Vagina (tissue), 2 donors: ENCODE data around the gene LRIT2. TPM values are rescaled to one million over a fixed set of nuclear protein-coding genes. Genes with fewer than 3 reads are reported as not detected.

Experiments used
- DNase-seq, 2 donors: peaks; one replicate each; pipeline ENCODE4 v3.0.0-alpha.2; 2017; ENCODE audit errors: extremely low spot score in 2 of 2
- H3K27ac ChIP-seq: fragments of 200-600 bp; sonication (generic); one replicate; pipeline ENCODE4 v1.5.1; 2019
- H3K27me3 ChIP-seq: fragments of 200-600 bp; sonication (generic); one replicate; pipeline ENCODE4 v1.5.1; 2019
- H3K36me3 ChIP-seq, 2 donors: fragments of 200-600 bp; sonication (generic); one replicate each; pipeline ENCODE4 v1.5.1; 2017 to 2019
- H3K4me1 ChIP-seq: fragments of 200-600 bp; sonication (generic); one replicate; pipeline ENCODE4 v1.5.1; 2019
- H3K4me3 ChIP-seq, 2 donors: fragments of 200-600 bp; sonication (generic); 1 replicate in 1 of 2; 2 replicates in 1 of 2; pipeline ENCODE4 v1.5.1; 2016 to 2019
- H3K9me3 ChIP-seq: fragments of 200-600 bp; sonication (generic); one replicate; pipeline ENCODE4 v1.5.1; 2019
- POLR2A ChIP-seq, 2 donors: fragments of 450-650 bp; IDR thresholded peaks; one replicate each; pipeline ENCODE4 v1.6.1; 2017; ENCODE audit warnings: antibody characterized with exemption in 2 of 2, mild to moderate bottlenecking in 2 of 2, moderate library complexity in 2 of 2
- POLR2AphosphoS5 ChIP-seq, 2 donors: sonication (generic); formaldehyde crosslinking; IDR thresholded peaks; one replicate each; pipeline ENCODE4 v1.9.0; 2017; ENCODE audit warnings: antibody characterized with exemption in 2 of 2, mild to moderate bottlenecking in 2 of 2, low read depth in 1 of 2; ENCODE audit not compliant: insufficient read depth in 1 of 2
- intact Hi-C: fragments of 100-400 bp; cut with DNase I; formaldehyde crosslinking; loops from one replicate; pipeline ENCODE4 v1.15.1; 2023
- total RNA-seq: library from RNA; depleted of rRNA; stranded (reverse); fragments of >200 nt; gene quantifications from one replicate; pipeline ENCODE4 v1.2.3, GENCODE V29; 2016
- TF ChIP-seq, protein P1 (sequence below), 3 experiments: fragments of 450-650 bp in 2 of 3; fragments of 200-600 bp in 1 of 3; sonication (generic) in 1 of 3; IDR thresholded peaks; one replicate each; pipeline ENCODE4 v1.5.1; 2017 to 2019; ENCODE audit warnings: antibody characterized with exemption in 3 of 3, mild to moderate bottlenecking in 2 of 3, moderate library complexity in 2 of 3

The LRIT2 gene
- total RNA-seq, 1 donor from 2014 or later, result not detected

DNA sequence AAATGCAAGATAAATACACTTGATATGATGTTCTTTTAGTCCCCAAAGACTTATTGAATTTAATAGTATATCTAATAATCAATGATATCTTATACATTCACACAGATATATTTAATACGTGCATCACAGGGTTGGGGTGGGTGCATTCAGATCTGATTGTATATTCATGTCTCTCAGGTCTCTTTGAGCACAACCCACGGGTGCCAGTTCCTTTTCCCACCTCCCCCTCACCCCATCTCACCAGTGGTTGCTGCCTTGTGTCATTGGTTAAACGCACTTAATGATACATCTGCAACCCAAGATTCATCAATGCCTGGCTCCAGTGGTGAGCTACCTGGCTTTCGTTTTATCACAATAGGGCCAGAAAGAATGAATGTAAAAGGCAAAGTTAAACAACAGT, 9.8 kb upstream of the LRIT2 start:
- intact Hi-C loops, result no loop called here
- DNase-seq, result no peak

GRCh38 chr10:84234479-84234878, 9.1 kb upstream of the LRIT2 start:
- no peaks in the 10 kb centered on the region for H3K27me3 ChIP-seq
- intact Hi-C loops, result no loop called here
- H3K9me3 ChIP-seq, result no peaks in the 10 kb centered on the region
- no peaks in the 10 kb centered on the region for H3K36me3 ChIP-seq
- H3K4me3 ChIP-seq, result no peak overlapping the region
- no peak for DNase-seq
- no peak overlapping the region for H3K27ac ChIP-seq
- H3K4me1 ChIP-seq, result no peaks in the 10 kb centered on the region
- TF ChIP-seq POLR2A (IDR thresholded peaks at IDR 0.05), result no peak
- TF ChIP-seq POLR2AphosphoS5 (IDR thresholded peaks at IDR 0.05; ENCODE audit: insufficient read depth in 1 of 2, low read depth in 1 of 2), result no peak
- TF ChIP-seq, protein P1, sequence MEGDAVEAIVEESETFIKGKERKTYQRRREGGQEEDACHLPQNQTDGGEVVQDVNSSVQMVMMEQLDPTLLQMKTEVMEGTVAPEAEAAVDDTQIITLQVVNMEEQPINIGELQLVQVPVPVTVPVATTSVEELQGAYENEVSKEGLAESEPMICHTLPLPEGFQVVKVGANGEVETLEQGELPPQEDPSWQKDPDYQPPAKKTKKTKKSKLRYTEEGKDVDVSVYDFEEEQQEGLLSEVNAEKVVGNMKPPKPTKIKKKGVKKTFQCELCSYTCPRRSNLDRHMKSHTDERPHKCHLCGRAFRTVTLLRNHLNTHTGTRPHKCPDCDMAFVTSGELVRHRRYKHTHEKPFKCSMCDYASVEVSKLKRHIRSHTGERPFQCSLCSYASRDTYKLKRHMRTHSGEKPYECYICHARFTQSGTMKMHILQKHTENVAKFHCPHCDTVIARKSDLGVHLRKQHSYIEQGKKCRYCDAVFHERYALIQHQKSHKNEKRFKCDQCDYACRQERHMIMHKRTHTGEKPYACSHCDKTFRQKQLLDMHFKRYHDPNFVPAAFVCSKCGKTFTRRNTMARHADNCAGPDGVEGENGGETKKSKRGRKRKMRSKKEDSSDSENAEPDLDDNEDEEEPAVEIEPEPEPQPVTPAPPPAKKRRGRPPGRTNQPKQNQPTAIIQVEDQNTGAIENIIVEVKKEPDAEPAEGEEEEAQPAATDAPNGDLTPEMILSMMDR (IDR thresholded peaks at IDR 0.05), result no peak

More for the DNA sequence above, 9.8 kb upstream of the LRIT2 start:
- Histone ChIP-seq H3K4me3 (no peak overlapping the region), H3K4me1 (no peaks in the 10 kb centered on the region), H3K36me3 (no peaks in the 10 kb centered on the region), H3K9me3 (no peaks in the 10 kb centered on the region), H3K27ac (no peak overlapping the region), H3K27me3 (no peaks in the 10 kb centered on the region)
- no peak for TF ChIP-seq POLR2AphosphoS5 (IDR thresholded peaks at IDR 0.05; ENCODE audit: insufficient read depth in 1 of 2, low read depth in 1 of 2)

GRCh38 chr10:84233940-84234339, 8.6 kb upstream of the LRIT2 start:
- Histone ChIP-seq H3K9me3 (no peaks in the 10 kb centered on the region), H3K36me3 (no peaks in the 10 kb centered on the region), H3K27ac (no peak overlapping the region), H3K4me1 (no peaks in the 10 kb centered on the region), H3K4me3 (no peak overlapping the region), H3K27me3 (no peaks in the 10 kb centered on the region)
- TF ChIP-seq, protein P1 (IDR thresholded peaks at IDR 0.05), result no peak
- no peak for TF ChIP-seq POLR2A (IDR thresholded peaks at IDR 0.05)
- TF ChIP-seq POLR2AphosphoS5 (IDR thresholded peaks at IDR 0.05; ENCODE audit: insufficient read depth in 1 of 2, low read depth in 1 of 2), result no peak
- intact Hi-C loops, result no loop called here
- DNase-seq, result no peak

DNA sequence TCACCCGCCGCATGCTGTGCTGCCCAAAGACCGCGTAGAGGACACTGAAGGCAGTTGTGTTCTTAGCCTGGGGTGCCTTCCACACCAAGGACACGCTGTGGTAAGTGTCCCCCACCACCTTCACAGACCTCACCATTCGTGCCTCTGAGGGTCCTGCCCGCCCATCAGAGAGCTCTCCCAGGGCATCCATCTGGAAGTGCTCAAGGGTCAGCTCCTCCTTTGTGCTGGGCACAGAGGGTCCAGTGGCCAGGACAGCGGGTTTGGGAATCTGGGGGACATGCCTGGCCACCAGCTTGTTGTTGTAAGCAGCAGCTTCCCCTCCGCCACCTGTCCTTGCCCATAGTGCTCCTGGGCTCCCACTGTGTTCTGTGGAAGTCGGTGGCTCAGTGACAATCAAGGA, 7.0 kb upstream of the LRIT2 start:
- TF ChIP-seq POLR2AphosphoS5 (IDR thresholded peaks at IDR 0.05; ENCODE audit: insufficient read depth in 1 of 2, low read depth in 1 of 2) (no peak), POLR2A (IDR thresholded peaks at IDR 0.05) (no peak)
- TF ChIP-seq, protein P1 (IDR thresholded peaks at IDR 0.05), result no peak
- no peaks in the 10 kb centered on the region for H3K9me3 ChIP-seq
- H3K27ac ChIP-seq, result no peak overlapping the region
- no peak for DNase-seq
- no peaks in the 10 kb centered on the region for H3K36me3 ChIP-seq
- no peaks in the 10 kb centered on the region for H3K27me3 ChIP-seq
- no peaks in the 10 kb centered on the region for H3K4me1 ChIP-seq
- intact Hi-C loops, result no loop called here
- H3K4me3 ChIP-seq, result no peak overlapping the region

DNA sequence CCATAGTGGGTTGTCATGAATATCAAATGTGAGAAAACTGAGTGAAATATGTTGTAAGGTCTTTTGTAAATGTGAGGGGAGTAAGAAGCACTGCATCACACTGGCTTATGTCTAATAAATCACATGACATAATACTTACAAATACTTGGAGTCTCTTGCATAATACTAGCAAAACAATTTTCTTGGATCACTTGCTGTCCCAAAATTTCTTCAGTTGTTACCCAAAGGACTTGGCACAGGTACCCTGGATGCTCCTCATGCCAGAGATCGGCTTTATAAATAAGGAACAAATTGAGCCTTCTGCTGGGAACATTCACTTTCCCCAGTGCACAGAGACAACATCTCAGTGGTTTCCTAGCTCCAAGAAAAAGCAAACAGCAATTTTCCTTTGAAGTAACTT, 5.0 kb upstream of the LRIT2 start:
- no peak for TF ChIP-seq POLR2A (IDR thresholded peaks at IDR 0.05)
- no peak for TF ChIP-seq POLR2AphosphoS5 (IDR thresholded peaks at IDR 0.05; ENCODE audit: insufficient read depth in 1 of 2, low read depth in 1 of 2)
- TF ChIP-seq, protein P1 (IDR thresholded peaks at IDR 0.05), result no peak
- Histone ChIP-seq H3K9me3 (no peaks in the 10 kb centered on the region), H3K27ac (no peak overlapping the region), H3K4me3 (no peak overlapping the region), H3K4me1 (no peaks in the 10 kb centered on the region), H3K27me3 (no peaks in the 10 kb centered on the region), H3K36me3 (no peaks in the 10 kb centered on the region)
- DNase-seq, result no peak
- intact Hi-C loops, result no loop called here
